Activated CD4-positive, alpha-beta memory T cell treated with anti-CD3 and anti-CD28 coated beads, Interleukin-2, amount 10 ng/mL, durations not matched to agents 7 days and 5 days (primary cell): ENCODE measurements around the gene RTL1. TPM values are rescaled to one million over a fixed set of nuclear protein-coding genes. Genes with fewer than 3 reads are reported as not detected.

Source experiments
- CTCF ChIA-PET: fragments of 350-600 bp; sonication (Branson Sonifier 250); formaldehyde crosslinking; loops from one replicate; lab custom pipeline; 2021; ENCODE audit warnings: antibody characterized with exemption, inconsistent platforms; lab: Charles Lee
- POLR2A ChIA-PET: fragments of 350-600 bp; sonication (Branson Sonifier 250); formaldehyde crosslinking; loops from one replicate; lab custom pipeline; 2021; ENCODE audit warnings: antibody characterized with exemption; lab: Charles Lee
- DNase-seq: peaks from one replicate; pipeline ENCODE4 v3.0.0-alpha.2; 2020
- H3K27ac Mint-ChIP-seq: one replicate; pipeline ENCODE4 v1.8.0; 2021; ENCODE audit warnings: mild to moderate bottlenecking, mixed read lengths
- H3K27me3 Mint-ChIP-seq: one replicate; pipeline ENCODE4 v1.8.0; 2021; ENCODE audit warnings: mixed read lengths
- H3K36me3 Mint-ChIP-seq: one replicate; pipeline ENCODE4 v1.8.0; 2021; ENCODE audit warnings: low read depth, mixed read lengths
- H3K4me1 Mint-ChIP-seq: one replicate; pipeline ENCODE4 v1.8.0; 2021; ENCODE audit warnings: mixed read lengths
- H3K4me3 Mint-ChIP-seq: one replicate; pipeline ENCODE4 v1.8.0; 2021; ENCODE audit warnings: mild to moderate bottlenecking, mixed read lengths
- H3K9me3 Mint-ChIP-seq: one replicate; pipeline ENCODE4 v1.8.0; 2021; ENCODE audit warnings: mixed read lengths
- total RNA-seq, 2 experiments: library from RNA; stranded (reverse); gene quantifications; one replicate each; pipeline ENCODE4 v1.2.3, GENCODE V29; 2021

Gene RTL1
- total RNA-seq, 2 experiments from 2014 or later = not detected

DNA sequence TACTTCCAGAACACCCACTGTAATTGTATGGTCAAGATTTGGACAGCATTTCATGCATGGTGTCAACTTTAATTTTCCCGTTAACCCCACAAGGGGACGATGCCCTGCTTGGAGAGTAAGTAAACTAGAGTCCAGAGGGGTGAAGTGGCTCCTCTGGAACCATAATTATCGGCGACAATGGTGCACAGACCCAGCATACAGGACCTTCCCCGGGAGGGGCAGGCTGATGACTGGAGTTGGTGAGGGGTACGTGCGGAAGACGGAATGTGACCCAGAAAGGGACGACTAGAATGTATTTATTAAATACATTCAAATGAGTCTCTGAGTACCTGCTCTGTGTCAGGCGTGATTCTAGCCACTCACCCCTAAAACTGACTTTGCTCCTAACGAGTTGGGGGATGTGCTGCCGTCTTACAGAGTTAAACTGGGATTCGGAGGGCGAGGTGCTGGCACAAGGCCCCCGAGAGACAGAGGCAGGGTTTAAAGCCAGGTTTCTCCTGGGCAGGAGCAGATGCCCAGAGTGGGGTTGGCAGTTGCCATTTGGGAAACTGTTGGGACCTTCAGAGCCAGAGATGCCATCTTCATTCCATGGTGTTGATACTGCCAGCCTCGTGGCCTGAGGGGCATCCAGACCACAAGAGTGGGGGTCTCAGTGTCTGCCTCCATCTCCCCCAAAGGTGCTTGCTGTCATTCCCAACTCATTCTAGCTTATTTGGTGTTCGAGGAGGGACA is 10.9 kb downstream of the RTL1 start:
- Mint-ChIP-seq H3K27me3 (peaks cover 8% of the 10 kb centered on the region), H3K9me3 (no peaks in the 10 kb centered on the region), H3K36me3 (no peaks in the 10 kb centered on the region), H3K27ac (no peak overlapping the region), H3K4me1 (no peaks in the 10 kb centered on the region), H3K4me3 (no peak overlapping the region)
- ChIA-PET POLR2A (no interaction called here), CTCF (no interaction called here)
- DNase-seq = no peak

DNA sequence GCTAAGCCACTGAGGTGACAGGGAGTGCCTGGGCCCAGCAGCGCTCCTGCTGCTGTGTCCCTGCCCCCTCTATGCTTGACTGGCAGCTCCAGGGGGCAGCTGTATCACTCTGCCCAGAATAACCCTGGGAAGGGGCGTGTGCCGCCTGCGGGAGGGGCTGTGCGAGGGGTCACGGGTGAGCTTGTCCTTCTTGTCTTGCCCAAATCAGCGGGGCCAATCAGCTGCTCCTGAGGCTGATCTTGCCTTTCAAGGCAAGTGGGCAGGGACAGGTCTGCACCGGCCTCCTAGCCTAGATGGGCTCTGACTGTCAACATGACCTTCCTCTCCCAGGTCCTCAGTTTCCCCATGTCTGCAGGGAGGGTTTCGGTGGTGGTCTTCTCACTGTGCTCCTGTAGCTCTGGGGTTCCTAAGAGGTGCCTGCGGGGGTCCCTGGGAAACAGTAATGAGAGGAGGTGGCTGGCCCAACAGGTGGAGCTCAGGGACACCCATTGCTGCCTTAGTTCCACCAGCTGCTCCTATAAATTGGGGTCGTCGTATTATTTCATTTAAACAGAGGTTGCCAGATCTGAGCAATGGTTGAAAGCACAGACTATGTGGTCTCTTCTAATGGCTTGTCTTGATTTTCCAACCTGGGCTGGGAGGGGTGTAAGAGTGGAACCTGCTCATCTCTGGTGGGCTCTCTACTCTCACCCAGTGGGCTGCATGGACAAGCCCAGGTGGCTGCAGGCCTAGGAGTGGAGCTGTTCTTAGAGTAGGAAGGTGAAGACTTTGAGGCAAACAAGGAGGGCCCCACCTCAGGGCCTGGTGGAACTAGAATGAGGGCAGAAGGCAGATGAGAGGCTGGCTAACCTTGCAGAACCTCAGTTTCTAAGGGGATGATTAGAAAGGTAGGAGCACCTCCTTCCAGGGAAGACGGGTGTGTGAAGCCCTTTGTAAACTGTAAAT is 11.7 kb downstream of the RTL1 start:
- POLR2A ChIA-PET = no interaction called here
- Mint-ChIP-seq H3K27ac (no peak overlapping the region), H3K4me1 (no peaks in the 10 kb centered on the region), H3K27me3 (peaks cover 12% of the 10 kb centered on the region), H3K36me3 (no peaks in the 10 kb centered on the region), H3K4me3 (no peak overlapping the region), H3K9me3 (no peaks in the 10 kb centered on the region)
- CTCF ChIA-PET = no interaction called here
- DNase-seq = no peak

DNA sequence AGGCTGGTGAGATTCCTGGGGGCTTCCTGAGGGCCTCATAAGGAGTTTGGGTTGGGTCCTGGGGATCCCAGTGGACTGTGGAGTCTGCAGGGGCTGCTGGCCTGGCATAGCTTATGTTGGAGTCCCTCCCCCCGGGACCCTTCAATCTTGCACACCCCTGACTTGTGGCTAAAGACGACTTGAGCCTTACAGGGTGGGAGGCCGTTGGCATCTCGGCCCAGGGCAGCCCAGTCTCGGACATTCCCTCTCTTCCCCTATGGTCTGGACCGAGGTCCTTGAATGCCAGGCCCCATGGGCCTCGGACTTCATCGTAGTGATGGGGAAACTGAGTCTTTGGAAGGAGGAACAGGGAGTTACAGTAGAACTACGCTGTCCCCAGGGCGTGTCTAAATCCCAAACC is 12.5 kb downstream of the RTL1 start:
- no peak for DNase-seq
- POLR2A ChIA-PET = no interaction called here
- Mint-ChIP-seq H3K4me1 (no peaks in the 10 kb centered on the region), H3K4me3 (no peak overlapping the region), H3K27ac (no peak overlapping the region), H3K9me3 (no peaks in the 10 kb centered on the region), H3K27me3 (peaks cover 12% of the 10 kb centered on the region), H3K36me3 (no peaks in the 10 kb centered on the region)
- CTCF ChIA-PET = no interaction called here

GRCh38 chr14:100890061-100890850 is 13.3 kb downstream of the RTL1 start:
- DNase-seq = no peak
- H3K27ac Mint-ChIP-seq = no peak overlapping the region
- H3K4me3 Mint-ChIP-seq = no peak overlapping the region
- H3K36me3 Mint-ChIP-seq = no peaks in the 10 kb centered on the region
- no peaks in the 10 kb centered on the region for H3K4me1 Mint-ChIP-seq
- H3K9me3 Mint-ChIP-seq = no peaks in the 10 kb centered on the region
- H3K27me3 Mint-ChIP-seq = peaks cover 13% of the 10 kb centered on the region
- CTCF ChIA-PET = no interaction called here
- POLR2A ChIA-PET = no interaction called here

GRCh38 chr14:100889641-100890040 is 13.9 kb downstream of the RTL1 start:
- H3K27me3 Mint-ChIP-seq = peaks cover 14% of the 10 kb centered on the region
- CTCF ChIA-PET = no interaction called here
- no peak overlapping the region for H3K4me3 Mint-ChIP-seq
- DNase-seq = no peak
- no peaks in the 10 kb centered on the region for H3K4me1 Mint-ChIP-seq
- no peaks in the 10 kb centered on the region for H3K9me3 Mint-ChIP-seq
- POLR2A ChIA-PET = no interaction called here
- H3K27ac Mint-ChIP-seq = no peak overlapping the region
- H3K36me3 Mint-ChIP-seq = no peaks in the 10 kb centered on the region

DNA sequence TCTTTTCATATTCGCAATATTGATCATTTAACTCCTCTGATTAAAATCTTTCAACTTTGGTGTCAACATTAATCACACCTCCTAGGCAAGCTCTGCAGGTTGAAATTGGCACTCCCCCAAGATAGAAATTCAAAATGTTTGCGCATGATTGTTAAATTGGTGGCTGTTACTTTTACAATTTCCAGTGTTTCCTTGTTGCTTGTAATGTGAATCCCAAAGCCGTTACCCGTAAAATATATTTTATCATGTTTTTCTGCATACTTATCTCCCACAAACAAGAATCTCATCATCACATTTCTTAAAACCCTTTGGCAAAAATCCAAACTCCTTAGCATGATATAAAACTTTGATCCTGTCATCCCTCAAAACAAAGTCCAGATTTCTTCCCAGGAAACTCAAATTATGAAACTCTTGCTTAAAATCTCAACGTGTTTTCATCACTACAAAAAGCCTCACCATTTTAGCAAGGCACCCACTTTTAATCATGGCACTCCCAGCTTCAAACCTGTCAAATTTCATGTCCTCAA is 14.7 kb downstream of the RTL1 start:
- CTCF ChIA-PET = no interaction called here
- no peak for DNase-seq
- Mint-ChIP-seq H3K36me3 (no peaks in the 10 kb centered on the region), H3K27ac (no peak overlapping the region), H3K9me3 (no peaks in the 10 kb centered on the region), H3K27me3 (peaks cover 15% of the 10 kb centered on the region), H3K4me1 (no peaks in the 10 kb centered on the region), H3K4me3 (no peak overlapping the region)
- POLR2A ChIA-PET = no interaction called here

- Mint-ChIP-seq H3K27ac (no peak overlapping the region), H3K27me3 (peaks cover 15% of the 10 kb centered on the region), H3K4me3 (no peak overlapping the region), H3K36me3 (no peaks in the 10 kb centered on the region), H3K4me1 (no peaks in the 10 kb centered on the region), H3K9me3 (no peaks in the 10 kb centered on the region)
- POLR2A ChIA-PET = no interaction called here
- no peak for DNase-seq
- CTCF ChIA-PET = no interaction called here
Measured at GRCh38 chr14:100887728-100888335, 15.7 kb downstream of the RTL1 start.

GRCh38 chr14:100885617-100886016 is 17.9 kb downstream of the RTL1 start:
- H3K9me3 Mint-ChIP-seq = no peaks in the 10 kb centered on the region

GRCh38 chr14:100885196-100885595 is 18.3 kb downstream of the RTL1 start:
- POLR2A ChIA-PET = no interaction called here
- Mint-ChIP-seq H3K36me3 (no peaks in the 10 kb centered on the region), H3K27ac (no peak overlapping the region), H3K27me3 (peaks cover 15% of the 10 kb centered on the region), H3K9me3 (no peaks in the 10 kb centered on the region), H3K4me1 (no peaks in the 10 kb centered on the region), H3K4me3 (no peak overlapping the region)
- CTCF ChIA-PET = no interaction called here
- no peak for DNase-seq

More at GRCh38 chr14:100885617-100886016, 17.9 kb downstream of the RTL1 start:
- peaks cover 15% of the 10 kb centered on the region for H3K27me3 Mint-ChIP-seq
- H3K4me1 Mint-ChIP-seq = no peaks in the 10 kb centered on the region
- ChIA-PET POLR2A (no interaction called here), CTCF (no interaction called here)
- no peak overlapping the region for H3K27ac Mint-ChIP-seq
- H3K4me3 Mint-ChIP-seq = no peak overlapping the region
- DNase-seq = no peak
- no peaks in the 10 kb centered on the region for H3K36me3 Mint-ChIP-seq

DNA sequence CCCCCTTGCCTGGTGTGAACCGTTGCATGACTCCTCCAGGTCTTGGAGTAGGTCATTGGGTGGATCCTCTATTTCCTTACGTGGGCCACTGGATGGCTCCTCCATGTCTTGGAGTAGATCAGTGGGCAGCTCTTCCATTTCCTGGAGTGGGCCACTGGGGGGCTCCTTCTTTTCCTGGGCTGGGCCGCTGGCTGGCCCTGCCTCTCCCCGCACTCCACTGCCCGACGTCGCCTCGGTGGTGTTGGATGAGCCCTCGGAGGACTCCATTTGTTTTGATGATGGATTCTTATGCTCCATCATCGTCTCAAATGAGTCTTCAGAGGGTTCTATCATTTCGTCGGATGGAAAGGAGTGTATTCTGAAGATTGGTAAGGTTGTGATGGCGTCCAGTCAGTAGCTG is 19.1 kb downstream of the RTL1 start:
- DNase-seq = no peak
- Mint-ChIP-seq H3K27me3 (peaks cover 15% of the 10 kb centered on the region), H3K4me1 (no peaks in the 10 kb centered on the region), H3K36me3 (no peaks in the 10 kb centered on the region), H3K4me3 (no peak overlapping the region), H3K27ac (no peak overlapping the region), H3K9me3 (no peaks in the 10 kb centered on the region)
- ChIA-PET POLR2A (no interaction called here), CTCF (no interaction called here)

DNA sequence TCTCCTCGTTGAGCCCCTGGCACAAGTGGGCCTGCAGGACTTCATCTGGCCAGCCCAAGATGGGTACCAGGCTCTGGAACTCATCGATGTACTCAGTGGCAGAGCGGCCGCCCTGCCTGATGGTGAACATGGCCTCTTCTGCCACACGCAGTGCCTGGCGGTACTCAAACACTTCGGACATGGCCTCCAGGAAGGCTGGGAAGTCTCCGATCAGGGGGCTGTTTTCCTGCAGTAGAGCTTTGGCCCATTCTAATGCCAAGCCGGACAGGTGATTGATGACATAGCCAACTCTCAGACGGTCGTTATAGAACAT is 19.8 kb downstream of the RTL1 start:
- POLR2A ChIA-PET = no interaction called here
- Mint-ChIP-seq H3K27ac (no peak overlapping the region), H3K27me3 (peaks cover 9% of the 10 kb centered on the region), H3K4me1 (no peaks in the 10 kb centered on the region), H3K4me3 (no peak overlapping the region), H3K9me3 (no peaks in the 10 kb centered on the region), H3K36me3 (no peaks in the 10 kb centered on the region)
- CTCF ChIA-PET = no interaction called here
- no peak for DNase-seq

- POLR2A ChIA-PET = no interaction called here
- H3K36me3 Mint-ChIP-seq = no peaks in the 10 kb centered on the region
- H3K4me1 Mint-ChIP-seq = no peaks in the 10 kb centered on the region
- no peak overlapping the region for H3K4me3 Mint-ChIP-seq
- no peaks in the 10 kb centered on the region for H3K9me3 Mint-ChIP-seq
- CTCF ChIA-PET = no interaction called here
- peaks cover 7% of the 10 kb centered on the region for H3K27me3 Mint-ChIP-seq
- DNase-seq = no peak
- H3K27ac Mint-ChIP-seq = no peak overlapping the region
Measured at GRCh38 chr14:100882991-100883788, 20.3 kb downstream of the RTL1 start.
